Activated gamma-delta T cell treated with Interleukin-2 at 50 U/mL for 16 hours (primary cell): ENCODE data around the gene GRIN2A.
"Not testable (repeated sequence)": the region's sequence is repeated elsewhere in the genome, so short reads cannot be mapped to it uniquely, and the experiment has no call there.

Experiments
- DNase-seq: peaks from one replicate; pipeline ENCODE4 v3.0.0-alpha.2; 2020

GRIN2A gene

DNA sequence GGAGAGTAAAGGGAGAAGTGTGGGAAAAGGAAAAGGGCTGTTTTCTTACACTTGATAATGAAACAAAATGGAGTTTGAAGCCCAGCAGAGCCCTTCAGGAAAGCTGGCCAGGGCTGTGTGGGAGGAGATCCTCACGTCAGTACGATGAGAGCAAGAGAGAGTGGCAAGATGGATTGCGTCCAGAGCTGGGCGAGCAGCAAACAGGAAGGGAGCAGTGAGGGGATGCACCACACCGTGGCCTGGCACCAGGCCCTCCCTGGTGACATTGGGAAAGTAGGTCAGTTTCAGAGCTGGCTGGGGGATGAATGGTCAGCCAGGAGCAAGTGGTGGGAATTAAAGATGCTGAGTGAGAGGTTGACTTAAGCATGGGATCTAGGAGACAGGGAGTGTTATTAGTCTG is 273.6 kb downstream of the GRIN2A start:
- no peak for DNase-seq

DNA sequence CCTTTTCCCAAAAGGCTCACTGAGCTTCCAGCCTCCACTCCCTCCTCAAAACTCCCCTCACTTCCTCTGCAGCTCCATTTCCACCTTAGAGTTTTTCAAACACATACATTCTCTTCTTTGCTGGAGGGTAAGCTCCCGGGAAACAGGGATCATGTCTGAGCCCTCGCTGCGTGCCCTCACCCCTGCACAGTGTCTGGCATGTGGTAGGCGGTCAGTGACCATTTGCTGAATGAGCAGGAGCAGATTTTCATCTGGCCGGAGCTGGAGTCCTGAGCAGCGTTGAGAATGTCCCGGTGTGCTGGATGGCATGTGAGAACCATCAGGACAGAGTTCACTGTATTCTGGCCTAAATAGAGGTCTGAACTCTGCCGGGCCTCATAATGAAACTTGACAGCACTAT is 274.5 kb downstream of the GRIN2A start:
- DNase-seq: no peak

DNA sequence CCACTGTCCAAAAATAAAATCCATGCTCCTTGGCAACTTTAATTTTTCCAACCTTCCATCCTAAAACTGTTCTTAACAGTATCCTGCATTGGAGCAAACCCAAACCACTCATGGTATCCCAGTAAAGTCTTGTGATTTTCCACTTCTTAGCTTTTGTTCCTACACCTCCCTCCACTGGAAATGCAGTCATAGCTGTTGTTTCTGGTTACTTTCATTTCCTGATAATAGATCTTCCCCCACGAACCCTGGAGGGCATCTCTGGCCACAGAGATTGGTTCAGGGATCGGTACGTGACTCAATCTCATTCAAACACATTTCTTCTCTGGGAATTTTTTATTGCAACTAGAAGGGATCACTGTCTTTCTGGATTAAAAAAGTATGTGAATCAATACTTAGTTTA is 276.0 kb downstream of the GRIN2A start:
- no peak for DNase-seq

DNA sequence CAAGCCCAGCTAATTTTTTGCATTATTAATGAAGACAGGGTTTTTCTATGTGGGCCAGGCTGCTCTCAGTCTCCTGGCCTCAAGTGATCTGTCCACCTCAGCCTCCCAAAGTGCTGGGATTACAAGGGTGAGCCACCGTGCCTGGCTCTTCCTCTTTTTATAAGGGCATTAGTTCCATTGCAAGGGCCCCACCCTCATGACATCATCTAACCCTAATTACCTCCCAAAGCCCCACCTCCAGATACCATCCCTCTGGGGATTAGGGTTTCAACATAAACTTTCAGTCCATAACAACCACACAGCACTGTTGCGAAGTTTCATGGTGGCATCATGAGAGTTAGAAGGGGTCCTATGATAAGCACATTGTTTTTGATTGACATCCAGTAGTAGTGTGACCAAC is 277.7 kb downstream of the GRIN2A start:
- no peak for DNase-seq

DNA sequence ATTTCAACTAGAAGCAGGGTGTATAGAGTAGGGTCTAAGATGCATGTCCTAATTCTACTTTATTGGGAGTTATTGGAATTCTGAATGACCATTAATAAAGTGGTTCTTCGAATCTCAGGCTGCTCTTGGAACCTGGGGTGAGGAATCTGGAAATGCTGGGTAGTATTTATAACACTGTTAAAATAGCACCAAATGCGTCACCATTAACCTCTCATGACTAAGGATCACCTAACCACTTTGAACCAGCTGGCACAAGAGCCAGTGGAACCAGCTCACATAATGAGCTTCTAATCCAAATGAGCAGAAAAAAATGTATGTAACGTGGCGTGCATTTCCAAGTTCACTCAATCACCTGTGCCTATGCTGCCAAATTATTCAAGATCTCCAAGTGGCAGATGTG is 281.7 kb downstream of the GRIN2A start:
- no peak for DNase-seq

DNA sequence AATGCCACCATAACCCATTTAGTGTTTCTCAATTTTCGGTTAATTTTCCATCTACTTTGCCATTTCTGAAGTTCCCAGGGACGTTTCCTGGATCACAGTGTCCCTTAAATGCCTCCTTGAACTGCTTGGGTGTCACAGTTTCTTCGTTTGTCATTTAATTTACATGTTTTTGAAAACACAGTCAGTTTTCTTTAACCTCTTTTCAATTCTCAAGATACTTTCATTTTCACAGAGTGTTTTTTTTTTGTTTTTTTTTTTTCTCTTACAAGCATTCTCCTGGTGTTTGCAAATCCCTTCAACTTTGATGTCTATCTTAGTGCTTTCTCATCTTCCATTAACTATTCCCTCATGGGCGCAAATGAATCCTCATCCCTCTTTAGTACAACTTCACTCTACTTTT is 283.7 kb downstream of the GRIN2A start:
- no peak for DNase-seq

DNA sequence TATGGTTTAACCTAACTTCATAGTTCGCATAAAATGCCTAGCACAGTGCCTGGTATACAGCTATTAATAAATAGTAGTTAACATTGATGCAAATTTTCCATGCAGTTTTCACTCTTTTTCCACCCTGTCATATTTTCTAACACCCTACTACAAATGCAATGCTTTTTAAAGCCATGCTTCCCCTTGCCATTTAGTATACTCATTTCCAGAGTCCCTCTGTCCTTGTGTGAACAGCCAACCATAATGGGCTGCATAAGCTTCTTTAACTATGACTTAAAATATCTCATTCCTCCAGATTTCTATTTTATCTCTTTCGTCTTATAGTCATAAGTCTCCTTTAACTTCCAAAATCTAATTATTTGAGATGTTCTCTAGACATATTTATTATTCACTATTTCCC is 284.1 kb downstream of the GRIN2A start:
- DNase-seq: no peak

DNA sequence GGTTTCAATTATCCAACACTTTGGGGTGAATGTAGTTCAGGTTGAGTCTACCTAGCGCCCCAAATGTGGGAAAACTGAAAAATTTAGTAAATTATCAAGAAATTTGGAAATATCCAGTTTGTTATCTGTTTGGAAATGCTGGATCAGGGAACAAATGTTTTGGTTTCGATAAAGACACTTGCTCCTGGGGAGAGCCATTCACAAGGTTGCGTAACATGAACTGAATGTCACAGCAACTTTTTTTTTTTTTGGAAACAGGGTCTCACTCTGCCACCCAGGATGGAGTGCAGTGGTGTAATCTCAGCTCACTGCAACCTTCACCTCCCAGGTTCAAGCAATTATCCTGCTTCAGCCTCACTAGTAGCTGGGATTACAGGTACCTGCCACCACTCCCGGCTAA is 286.4 kb downstream of the GRIN2A start:
- DNase-seq: no peak

DNA sequence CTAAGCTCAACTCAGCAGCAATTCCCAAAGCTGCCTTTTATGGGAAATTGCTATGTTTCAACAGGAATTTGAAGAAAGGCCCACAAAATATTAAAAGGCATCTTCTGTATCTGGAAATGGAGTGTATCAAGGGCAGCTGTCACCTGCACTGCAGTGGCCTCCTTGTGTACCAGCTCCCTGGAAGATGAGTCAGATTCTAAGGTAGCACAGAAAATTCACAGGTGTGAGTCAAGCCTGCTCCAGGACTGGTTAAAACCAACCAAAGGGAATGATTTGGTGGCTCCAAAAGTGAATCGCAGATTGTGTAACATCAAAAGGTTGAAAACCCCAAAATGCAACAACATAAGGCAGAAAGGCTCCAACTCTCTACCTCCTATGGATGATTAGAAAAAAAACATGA is 296.4 kb downstream of the GRIN2A start:
- no peak for DNase-seq

DNA sequence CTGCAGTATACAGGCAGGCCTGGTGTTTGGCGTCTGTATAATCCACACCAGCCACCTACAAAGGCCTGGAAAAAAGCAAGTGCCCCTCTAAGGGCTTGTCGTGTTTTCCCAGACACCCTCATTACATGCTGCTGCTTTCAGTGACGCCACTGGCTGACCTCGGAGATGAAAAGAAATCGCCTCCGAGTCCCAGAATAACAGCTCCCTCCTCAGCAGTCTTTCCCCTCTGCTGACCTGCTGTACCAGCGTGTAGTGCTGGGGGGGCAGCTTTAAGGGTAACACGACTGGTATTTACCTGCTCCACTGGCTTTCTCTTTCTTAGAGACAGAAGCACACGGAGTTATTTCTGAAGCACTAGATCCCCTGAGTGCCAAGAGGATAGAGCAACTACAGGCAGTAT is 296.8 kb downstream of the GRIN2A start:
- DNase-seq: no peak

DNA sequence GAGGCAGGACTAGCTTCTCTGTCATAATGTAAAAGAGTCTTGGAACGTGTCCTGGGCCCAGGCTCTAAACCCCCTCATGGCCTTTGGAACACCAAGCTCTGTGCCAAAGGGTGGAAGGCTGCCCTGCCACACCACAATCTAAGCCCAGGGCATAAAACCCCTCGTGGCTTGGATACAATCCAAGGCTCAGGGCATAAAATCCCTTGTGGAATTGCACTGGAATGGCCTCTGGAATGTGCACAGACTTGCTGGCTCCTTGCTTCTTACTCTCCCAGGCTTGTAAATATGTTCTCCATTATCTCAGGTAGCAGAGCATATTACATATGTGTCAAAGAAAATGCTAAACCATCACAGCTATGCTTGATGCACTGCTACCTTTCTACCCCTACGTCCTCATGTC is 306.2 kb downstream of the GRIN2A start:
- not testable (repeated sequence) for DNase-seq

DNA sequence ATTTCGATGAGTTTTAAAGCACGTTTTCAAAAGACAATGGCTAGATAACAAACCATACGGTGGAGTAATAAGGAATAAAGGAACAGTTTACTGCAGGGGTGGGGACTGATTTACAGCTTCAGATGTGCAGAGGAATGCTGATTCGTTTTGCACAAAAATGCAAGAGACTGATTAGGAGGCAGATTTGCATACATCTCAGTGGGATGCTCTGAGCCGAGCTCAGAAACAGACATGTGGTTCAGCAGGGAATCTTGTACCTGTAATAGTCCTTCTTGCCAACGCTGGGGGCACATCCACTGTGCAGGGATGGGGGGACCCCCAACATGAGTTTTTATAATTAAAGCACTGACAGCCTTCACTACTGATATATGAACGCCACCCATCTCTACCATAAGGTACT is 308.0 kb downstream of the GRIN2A start:
- DNase-seq: no peak

DNA sequence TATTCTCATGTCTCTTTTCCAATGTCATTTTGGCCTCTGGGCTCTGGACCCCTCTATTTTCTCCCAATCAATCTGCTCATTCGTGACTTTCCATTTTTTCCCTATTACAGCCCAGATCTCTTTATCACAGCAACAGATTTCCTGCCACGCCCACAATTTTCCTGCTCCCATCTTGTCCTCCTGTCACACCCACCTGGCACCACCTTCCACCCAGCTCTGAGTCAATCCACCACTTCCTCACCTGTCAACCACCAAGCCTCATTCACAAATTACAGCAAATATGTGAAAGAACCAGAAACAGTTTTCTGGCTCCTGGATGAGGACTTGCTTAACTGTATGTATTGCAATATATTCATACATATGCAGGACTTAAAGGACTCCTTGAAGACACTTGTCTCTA is 311.3 kb downstream of the GRIN2A start:
- no peak for DNase-seq

DNA sequence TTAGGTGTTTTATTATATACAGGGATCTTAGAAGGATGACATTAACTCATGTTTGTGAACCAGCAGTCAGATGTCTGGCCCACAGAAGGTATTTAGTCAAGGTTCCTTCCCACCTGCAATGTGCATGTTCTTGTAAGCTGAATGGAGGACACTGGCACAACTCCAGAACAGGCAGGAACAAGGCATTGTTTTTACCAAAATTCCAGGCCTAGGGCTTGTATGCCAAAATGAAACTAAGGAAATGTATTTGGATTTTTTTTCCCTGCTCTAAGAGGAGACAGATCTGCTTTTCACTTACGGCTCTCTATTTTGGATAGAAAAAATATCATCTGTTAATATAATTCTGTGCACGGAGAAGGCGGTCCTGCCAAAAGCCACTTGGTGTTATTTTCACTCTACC is 312.5 kb downstream of the GRIN2A start:
- DNase-seq: no peak

DNA sequence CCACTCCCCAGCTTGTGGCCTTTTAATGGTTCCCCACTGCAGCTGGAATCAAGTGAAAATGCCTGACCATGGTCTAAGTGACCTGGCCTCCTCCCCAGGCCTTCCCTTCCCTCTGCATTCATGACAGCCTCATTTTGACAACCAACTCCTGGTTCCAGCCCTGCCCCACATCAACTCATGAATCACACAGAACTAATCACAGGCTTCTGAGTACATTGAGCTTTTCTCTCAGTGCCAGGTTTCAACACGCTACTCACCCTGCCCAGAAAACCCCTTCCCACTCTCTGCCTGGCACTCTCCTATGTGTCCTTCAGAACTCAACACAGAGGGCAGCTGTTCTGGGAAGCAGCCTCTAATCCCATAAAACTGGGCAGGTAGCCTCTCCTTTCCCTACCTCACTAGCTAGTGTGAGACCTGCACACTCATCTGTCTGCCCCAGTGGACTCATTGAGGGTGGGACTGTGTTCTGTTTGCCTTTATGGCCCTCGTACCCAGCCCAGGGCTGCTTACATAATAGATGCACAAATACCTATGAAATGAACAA is 313.6 kb downstream of the GRIN2A start:
- DNase-seq: no peak

DNA sequence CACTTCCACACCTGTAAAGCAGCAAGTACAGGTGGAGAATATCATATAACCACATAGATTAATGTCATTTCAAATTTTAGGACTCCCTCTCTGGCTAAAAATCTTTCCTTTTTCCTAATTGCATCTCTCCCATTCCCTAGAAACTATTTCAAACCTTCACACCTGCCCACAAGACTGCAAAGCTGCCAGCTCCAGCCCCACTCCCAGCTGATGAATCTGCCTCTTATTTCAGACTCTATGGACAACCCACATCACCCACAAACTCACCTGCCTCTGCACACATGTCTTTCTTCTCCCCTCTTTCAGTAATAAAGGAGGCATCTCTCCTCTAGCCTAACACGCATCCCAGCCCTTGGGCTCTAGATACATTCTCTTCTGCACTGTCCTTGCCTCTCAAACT is 315.1 kb downstream of the GRIN2A start:
- no peak for DNase-seq

DNA sequence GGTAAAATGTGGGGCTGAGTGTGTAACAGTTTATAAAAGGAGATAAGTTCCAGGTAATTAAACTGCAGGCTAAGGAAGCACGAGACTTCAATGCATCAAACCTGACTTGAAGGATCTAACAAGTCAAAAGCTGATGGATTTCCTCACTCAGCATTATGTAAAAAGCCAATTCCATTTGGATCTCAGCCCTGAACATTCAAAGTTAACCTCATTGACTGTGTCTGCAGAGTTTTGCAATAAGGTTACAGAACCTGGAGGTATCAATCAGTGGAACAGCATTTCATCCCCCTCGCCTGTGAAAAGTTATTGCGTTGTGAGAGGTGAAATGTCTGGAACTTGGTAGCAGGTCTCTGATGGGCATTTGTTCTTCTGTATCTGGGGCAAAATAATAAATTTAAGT is 317.8 kb downstream of the GRIN2A start:
- no peak for DNase-seq

DNA sequence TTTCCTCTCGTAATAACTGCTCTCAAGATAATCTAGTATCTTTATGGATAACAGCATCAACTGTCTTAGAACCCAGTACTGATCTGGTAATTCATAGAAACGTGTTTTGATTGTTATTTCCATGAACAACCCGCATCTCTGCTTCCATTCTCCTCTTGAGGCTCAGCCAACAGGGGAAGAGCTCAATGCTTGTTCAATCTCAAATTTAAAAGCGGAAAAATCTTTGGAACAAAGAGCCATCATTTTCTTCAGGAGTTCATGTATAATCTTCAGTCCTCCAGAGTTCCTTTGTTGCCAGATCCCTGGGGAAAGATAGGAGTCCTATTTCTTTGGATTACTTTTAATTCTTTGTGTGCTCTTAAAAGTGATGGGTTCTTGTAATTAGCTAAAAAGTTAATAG is 319.9 kb downstream of the GRIN2A start:
- DNase-seq: no peak

DNA sequence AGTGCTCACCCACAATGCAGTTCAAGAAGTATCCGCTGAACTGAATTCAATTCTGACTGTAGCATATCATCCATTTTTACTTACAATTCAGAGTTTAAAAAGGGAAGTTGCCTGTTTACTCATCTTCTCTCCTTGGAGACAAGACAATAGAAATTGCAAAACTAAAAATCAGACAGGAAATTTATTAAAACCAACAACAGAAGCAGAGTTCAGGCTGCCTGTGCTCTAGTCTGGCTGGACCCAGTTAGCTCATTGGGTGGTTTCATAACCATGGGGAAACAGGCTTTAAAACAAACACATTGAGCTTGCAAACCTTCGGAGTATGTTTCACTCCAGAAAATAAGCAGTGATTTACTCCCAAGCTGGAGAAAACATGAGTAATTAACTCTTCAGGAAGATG is 321.4 kb downstream of the GRIN2A start:
- DNase-seq: no peak

DNA sequence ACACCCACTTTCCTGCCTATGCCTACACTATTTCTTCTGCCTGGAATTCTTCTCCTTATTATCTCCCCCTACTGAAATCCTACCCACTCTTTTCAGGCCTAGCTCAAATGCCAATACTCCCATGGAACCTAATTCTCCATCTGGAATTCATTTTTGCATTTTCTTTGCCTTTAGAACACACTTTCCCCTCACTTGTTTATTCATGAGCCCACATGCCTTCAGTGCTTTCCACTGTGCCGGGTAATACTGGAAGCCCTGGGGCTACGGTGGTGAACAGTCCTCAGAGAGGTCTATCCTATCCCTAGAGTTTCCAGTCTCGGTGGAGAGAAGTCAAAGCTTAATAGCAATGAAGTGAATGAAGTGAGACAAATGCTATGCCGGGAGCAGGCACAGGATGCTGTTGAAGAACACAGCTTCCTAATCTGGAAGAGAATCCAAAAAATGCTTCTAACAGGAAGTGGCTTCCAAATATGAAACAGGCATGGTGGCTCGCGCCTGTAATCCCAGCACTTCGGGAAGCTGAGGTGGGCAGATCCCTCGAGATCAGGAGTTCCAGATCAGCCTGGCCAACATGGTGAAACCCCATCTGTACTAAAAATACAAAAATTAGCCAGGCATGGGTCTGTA is 322.4 kb downstream of the GRIN2A start:
- no peak for DNase-seq

DNA sequence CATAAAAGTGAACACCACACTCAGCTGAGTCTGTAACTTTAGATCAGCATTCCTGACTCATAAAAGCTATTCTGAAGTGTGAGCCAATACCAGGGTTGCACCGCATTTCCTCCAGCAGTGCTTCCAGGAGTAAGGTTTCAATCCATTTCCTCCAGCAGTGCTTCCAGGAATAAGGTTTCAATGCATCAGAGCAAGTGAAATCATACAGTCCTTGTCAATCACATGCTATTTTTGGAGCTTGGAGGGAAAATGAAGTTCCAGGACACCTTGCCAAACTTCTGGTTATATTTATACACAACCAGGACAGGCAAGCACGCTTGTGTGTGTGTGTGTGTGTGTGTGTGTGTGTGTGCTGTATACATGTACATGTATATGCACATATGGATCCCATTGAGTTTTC is 327.6 kb downstream of the GRIN2A start:
- DNase-seq: no peak

DNA sequence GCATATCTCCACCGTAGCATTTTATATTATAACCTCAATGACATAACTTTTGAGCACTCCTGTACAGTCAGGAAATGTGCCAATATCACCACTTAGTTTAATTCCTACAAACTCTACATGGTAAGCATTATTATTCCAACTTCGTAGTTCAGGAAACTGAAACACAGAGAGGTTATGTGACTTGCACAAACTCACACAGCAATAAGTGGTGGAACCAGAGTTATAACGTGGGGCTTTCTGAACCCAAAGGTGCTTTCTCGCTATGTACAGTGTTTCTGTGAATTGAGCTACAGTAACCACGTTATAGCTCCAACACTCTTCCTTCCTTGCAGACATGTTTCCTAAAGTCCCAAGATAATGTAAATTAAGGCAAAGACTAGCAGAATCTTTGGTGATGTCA is 330.2 kb downstream of the GRIN2A start:
- no peak for DNase-seq

DNA sequence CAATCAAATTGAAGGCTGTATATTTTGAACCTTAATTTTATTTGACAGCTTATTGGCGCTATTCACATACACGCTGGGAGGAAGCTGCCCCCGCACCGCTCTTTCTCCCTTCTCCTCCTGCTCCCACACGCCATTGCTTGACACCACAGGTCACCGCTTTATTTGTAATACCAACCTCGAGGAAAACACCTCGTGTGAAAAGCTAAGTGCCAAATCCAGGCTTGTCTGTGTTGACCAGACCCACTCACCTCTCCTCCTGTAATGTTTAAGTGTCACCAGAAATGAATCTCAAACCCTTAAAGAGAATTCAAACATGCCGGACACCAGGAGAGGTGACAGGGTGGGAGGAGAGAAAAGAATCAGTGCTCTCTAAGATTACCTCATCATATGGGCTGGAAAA is 331.4 kb downstream of the GRIN2A start:
- no peak for DNase-seq

DNA sequence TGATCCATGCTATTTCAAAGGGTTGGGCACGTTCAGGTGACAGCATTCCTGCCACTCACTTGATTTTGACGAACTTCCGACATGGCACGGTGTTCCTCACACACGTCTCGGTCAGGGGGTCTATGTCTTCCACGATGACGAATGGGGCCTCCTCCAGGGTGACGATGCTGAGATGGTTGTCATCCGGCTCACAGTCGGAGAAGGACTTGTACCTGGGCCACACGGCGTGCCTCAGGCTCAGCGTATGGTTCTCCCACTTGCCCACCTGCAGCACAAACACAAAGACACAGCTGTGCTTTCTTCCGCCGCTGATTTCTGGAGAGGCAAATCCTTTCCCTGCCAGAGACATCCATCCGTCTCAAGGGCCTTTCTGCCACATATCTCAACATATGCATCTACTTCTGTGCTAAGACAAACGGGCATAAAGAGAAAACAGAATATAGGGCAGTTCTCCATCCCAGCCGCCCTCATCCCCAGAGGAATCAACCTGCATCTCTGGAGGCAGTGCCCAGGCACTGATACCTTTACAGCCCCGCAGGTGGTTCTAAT is 332.5 kb downstream of the GRIN2A start:
- no peak for DNase-seq

DNA sequence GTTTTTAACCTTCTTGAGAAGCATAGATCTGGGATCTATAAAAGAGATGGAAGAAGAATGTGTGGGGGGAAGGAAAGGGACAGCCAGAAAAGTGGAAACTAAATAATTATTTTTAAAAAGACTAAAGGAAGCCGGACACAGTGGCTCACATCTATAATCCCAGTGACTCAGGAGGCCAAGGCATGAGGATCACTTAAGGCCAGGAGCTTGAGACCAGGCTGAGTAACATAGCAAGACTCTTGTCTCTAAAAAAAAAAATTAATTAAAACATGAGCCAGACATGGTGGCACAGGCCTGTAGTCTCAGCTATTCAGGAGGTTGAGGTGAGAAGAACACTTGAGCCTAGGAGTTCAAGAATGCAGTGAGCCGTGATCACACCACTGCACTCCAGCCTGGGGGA is 335.1 kb downstream of the GRIN2A start:
- no peak for DNase-seq
